K562 (cell line): ENCODE data around the gene EDN2. TPM values are rescaled to one million over a fixed set of nuclear protein-coding genes. Genes with fewer than 3 reads are reported as not detected.

Source experiments
- ATAC-seq: fragments of 200-7000 bp; cut with Tn5 transposase; 3 replicates; pipeline ENCODE4 v1.9.1; 2020; ENCODE audit warnings: moderate library complexity
- BruUV-seq: library from RNA; stranded (reverse); fragments of 400-500 nt; replicated peaks from 2 replicates; lab custom pipeline; 2021; lab: Mats Ljungman, UMichigan
- CTCF ChIA-PET: fragments of 300-600 bp; formaldehyde crosslinking; extraction: SDS; loops from one replicate; lab custom pipeline; 2021; ENCODE audit warnings: low intra/inter-chr PET ratio; lab: Yijun Ruan, JAX
- POLR2A ChIA-PET: fragments of 300-600, 350-650 bp; sonication (Branson Sonifier 250); formaldehyde crosslinking; extraction: SDS; loops from one replicate; lab custom pipeline; 2021; ENCODE audit warnings: antibody characterized with exemption, inconsistent platforms; lab: Yijun Ruan, JAX
- DNase-seq, 4 experiments: peaks; one replicate each; pipeline versions ENCODE4 v3.0.0 to v3.0.0-alpha.2; 2011 to 2018; ENCODE audit warnings: low spot score in 3 of 4, mixed read lengths in 3 of 4; ENCODE audit errors: extremely low read depth in 1 of 4
- FAIRE-seq: peaks from 2 replicates; lab custom pipeline; 2011; peaks lifted over from hg19 to GRCh38; lab: Jason Lieb, UNC
- H2AFZ ChIP-seq: 2 replicates; pipeline ENCODE4 v1.6.0; 2011; ENCODE audit warnings: low read depth, low read length, control low read depth, inconsistent platforms
- H3K27ac ChIP-seq: fragments of 200-600 bp; 3 replicates; pipeline ENCODE4 v1.8.0; 2011; ENCODE audit warnings: low read depth, mild to moderate bottlenecking, control low read depth, inconsistent platforms, low read length, moderate library complexity, mixed read lengths; ENCODE audit errors: extremely low read depth
- H3K27me3 ChIP-seq, 2 experiments: fragments of 300-600 bp in 1 of 2; 2 replicates in 1 of 2; 3 replicates in 1 of 2; pipeline versions ENCODE4 v1.6.0 to v1.8.0; 2011; ENCODE audit warnings: inconsistent platforms in 2 of 2, low read length in 2 of 2, mild to moderate bottlenecking in 1 of 2, mixed read lengths in 1 of 2, moderate library complexity in 1 of 2; ENCODE audit not compliant: control insufficient read depth in 2 of 2, insufficient read depth in 2 of 2
- H3K36me3 ChIP-seq: fragments of 300-600 bp; 3 replicates; pipeline ENCODE4 v1.8.0; 2011; ENCODE audit warnings: mild to moderate bottlenecking, low read length, inconsistent platforms; ENCODE audit not compliant: control insufficient read depth, insufficient read depth
- H3K4me1 ChIP-seq, 2 experiments: fragments of 200-600 bp in 1 of 2; replicated peaks in 1 of 2; 2 replicates in 1 of 2; 3 replicates in 1 of 2; pipeline versions ENCODE4 v1.5.1 to v1.8.0; 2011; ENCODE audit warnings: inconsistent platforms in 2 of 2, low read length in 2 of 2, mild to moderate bottlenecking in 1 of 2, mixed read lengths in 1 of 2, moderate library complexity in 1 of 2; ENCODE audit not compliant: control insufficient read depth in 2 of 2, insufficient read depth in 2 of 2
- H3K4me2 ChIP-seq: 2 replicates; pipeline ENCODE4 v1.6.1; 2011; ENCODE audit warnings: low read length, control low read depth, inconsistent platforms, mixed read lengths; ENCODE audit not compliant: insufficient read depth
- H3K4me3 ChIP-seq: fragments of 200-600 bp; sonication (generic), shearing (Covaris generic); 2 replicates; pipeline ENCODE4 v1.5.1; 2016; ENCODE audit warnings: control low read depth, inconsistent platforms
- H3K79me2 ChIP-seq: fragments of 200-600 bp; 3 replicates; pipeline ENCODE4 v1.8.0; 2011; ENCODE audit warnings: low read length, inconsistent platforms; ENCODE audit not compliant: control insufficient read depth, insufficient read depth
- H3K9ac ChIP-seq, 2 experiments: 2 replicates each; pipeline versions ENCODE4 v1.6.0 to v1.6.1; 2011; ENCODE audit warnings: low read depth in 2 of 2, low read length in 2 of 2, control low read depth in 1 of 2, inconsistent platforms in 1 of 2, mild to moderate bottlenecking in 1 of 2, mixed read lengths in 1 of 2; ENCODE audit not compliant: insufficient read depth in 1 of 2
- H3K9me1 ChIP-seq: one replicate; pipeline ENCODE4 v1.6.0; 2011; ENCODE audit warnings: inconsistent platforms, mild to moderate bottlenecking, low read length, moderate library complexity; ENCODE audit not compliant: control insufficient read depth, insufficient read depth
- H3K9me3 ChIP-seq: replicated peaks from 2 replicates; pipeline ENCODE4 v1.5.1; 2011; ENCODE audit warnings: low read depth, low read length, inconsistent platforms; ENCODE audit not compliant: control insufficient read depth, insufficient read depth
- H4K20me1 ChIP-seq: replicated peaks from 2 replicates; pipeline ENCODE4 v1.6.1; 2011; ENCODE audit warnings: low read length, inconsistent platforms, mixed read lengths; ENCODE audit not compliant: control insufficient read depth, insufficient read depth
- MBD2 ChIP-seq: sonication (generic); IDR thresholded peaks from 2 replicates; pipeline ENCODE4 v1.6.1; 2016; ENCODE audit warnings: low read depth, borderline replicate concordance
- MED1 ChIP-seq: sonication (generic); formaldehyde crosslinking; IDR thresholded peaks from 2 replicates; pipeline ENCODE4 v1.8.1; 2023; ENCODE audit warnings: missing genetic modification reagents, borderline replicate concordance
- RFX1 ChIP-seq: fragments of 450-650 bp; IDR thresholded peaks from 2 replicates; pipeline ENCODE4 v1.6.1; 2016; ENCODE audit warnings: mild to moderate bottlenecking, moderate library complexity
- SUPT5H ChIP-seq: fragments of 450-650 bp; IDR thresholded peaks from 2 replicates; pipeline ENCODE4 v1.6.1; 2016
- ZC3H4 ChIP-seq: sonication (generic); formaldehyde crosslinking; IDR thresholded peaks from 2 replicates; pipeline ENCODE4 v1.9.0; 2021; ENCODE audit warnings: missing genetic modification reagents, borderline replicate concordance
- ZKSCAN8 ChIP-seq: fragments of 200-800 bp; sonication (Bioruptor generic); IDR thresholded peaks from 2 replicates; pipeline ENCODE4 v1.6.1; 2016; ENCODE audit warnings: missing genetic modification characterization, missing compliant biosample characterization
- ZNF780A ChIP-seq: fragments of 250-450 bp; sonication (Bioruptor Pico); IDR thresholded peaks from 2 replicates; pipeline ENCODE4 v1.5.0; 2021; ENCODE audit warnings: mild to moderate bottlenecking
- WGBS: fragments of 100-300 bp; shearing (Covaris generic); methylation state at CpG from one replicate; pipeline ENCODE4 v1.1.6; 2016; ENCODE audit warnings: low coverage, mixed read lengths; ENCODE audit not compliant: insufficient coverage; ENCODE audit errors: missing lambda C conversion rate; 5-methylcytosine and 5-hydroxymethylcytosine counted together
- in situ Hi-C: fragments of 300-500 bp; cut with MboI; formaldehyde crosslinking; loops from 4 replicates; pipeline ENCODE4 v1.15.0; 2018; ENCODE audit warnings: inconsistent platforms, mixed read lengths
- intact Hi-C: fragments of 100-400 bp; cut with micrococcal nuclease; formaldehyde crosslinking; loops from 2 replicates; pipeline ENCODE4 v1.14.2; 2022
- polyA plus RNA-seq, 8 experiments: library from polyadenylated mRNA; depleted of rRNA in 4 of 8; stranded (reverse) in 5 of 8; unstranded in 3 of 8; fragments of >200 nt; fragmentation: Nextera tagmentation in 2 of 8; fragmentation: Illumina TruSeq in 1 of 8; extraction: Ambion mirVana in 2 of 8; extraction: Trizol in 1 of 8; gene quantifications; 2 replicates each; pipeline versions ENCODE4 v1.2.1 to v1.2.3, GENCODE V29; 2011 to 2014; ENCODE audit warnings: inconsistent platforms in 1 of 8, missing spikeins in 1 of 8
- total RNA-seq, 7 experiments: library from RNA; depleted of rRNA in 6 of 7; stranded (reverse); fragments of >200 nt in 6 of 7; fragmentation: Illumina TruSeq in 2 of 7; extraction: Trizol in 2 of 7; gene quantifications; 2 replicates each; pipeline versions ENCODE4 v1.2.1 to v1.2.3, GENCODE V29; 2011 to 2021; ENCODE audit warnings: low replicate concordance in 1 of 7

EDN2 gene
- total and polyA plus RNA-seq, 9 of the 15 experiments (the other 6 are each of a cell fraction or from before 2014, with no cell fraction given), result not detected

GRCh38 chr1:41442697-41443251 lies 41.7 kb downstream of the EDN2 start:
- intact Hi-C loops (no loop called here), in situ Hi-C loops (no loop called here)
- H3K4me1 ChIP-seq, result no peaks in the 10 kb centered on the region
- peaks cover 0 to 4% of the 10 kb centered on the region in 2 experiments; a peak in 1 of 5 replicates for H3K27me3 ChIP-seq
- no peak overlapping the region for H3K4me2 ChIP-seq
- no peaks in the 10 kb centered on the region for H3K9me1 ChIP-seq
- BruUV-seq, result no TSS peak
- H3K4me3 ChIP-seq, result no peak overlapping the region
- CTCF ChIA-PET, result no interaction called here
- H3K9ac ChIP-seq, result no peak overlapping the region
- H4K20me1 ChIP-seq, result no peaks in the 10 kb centered on the region
- no peak for FAIRE-seq
- peaks cover 8% of the 10 kb centered on the region; the same call in 1 of the 2 replicates for H3K9me3 ChIP-seq
- TF ChIP-seq MBD2 (no peak), ZC3H4 (CRISPR knock-in tag) (no peak), MED1 (CRISPR knock-in tag) (no peak), SUPT5H (no peak), ZNF780A (no peak), ZKSCAN8 (CRISPR knock-in tag) (no peak), RFX1 (peak; percentile 47)
- TF ChIP-seq, all 486 proteins: peak for 1
- H3K36me3 ChIP-seq, result no peaks in the 10 kb centered on the region
- POLR2A ChIA-PET, result no interaction called here
- no peak for DNase-seq
- no peak overlapping the region for H3K27ac ChIP-seq
- WGBS, result 3% methylated on average over 7 of the region's 7 CpGs
- ATAC-seq, result no peak
- H2AFZ ChIP-seq, result no peak overlapping the region
- no peaks in the 10 kb centered on the region for H3K79me2 ChIP-seq
